Choroid plexus epithelial cell (primary cell): Measurements from ENCODE around the gene SWT1.
A peak's percentile ranks its signal among the peaks of the same experiment; 100 is the strongest.
"Not testable (repeated sequence)": the region's sequence is repeated elsewhere in the genome, so short reads cannot be mapped to it uniquely, and the experiment has no call there.

Experiments
- DNase-seq: peaks from one replicate; pipeline ENCODE4 v3.0.0-alpha.2; 2010; ENCODE audit warnings: low read depth
- H3K4me3 ChIP-seq: 2 replicates; pipeline ENCODE4 v1.5.1; 2011; ENCODE audit warnings: low read depth, mild to moderate bottlenecking, control low read depth, low read length, moderate library complexity
- CTCF ChIP-seq: conservative IDR thresholded peaks from 2 replicates; pipeline ENCODE4 v1.5.1; 2011; ENCODE audit warnings: low read depth, mild to moderate bottlenecking, control low read depth, inconsistent platforms, low read length, moderate library complexity

The SWT1 gene

DNA sequence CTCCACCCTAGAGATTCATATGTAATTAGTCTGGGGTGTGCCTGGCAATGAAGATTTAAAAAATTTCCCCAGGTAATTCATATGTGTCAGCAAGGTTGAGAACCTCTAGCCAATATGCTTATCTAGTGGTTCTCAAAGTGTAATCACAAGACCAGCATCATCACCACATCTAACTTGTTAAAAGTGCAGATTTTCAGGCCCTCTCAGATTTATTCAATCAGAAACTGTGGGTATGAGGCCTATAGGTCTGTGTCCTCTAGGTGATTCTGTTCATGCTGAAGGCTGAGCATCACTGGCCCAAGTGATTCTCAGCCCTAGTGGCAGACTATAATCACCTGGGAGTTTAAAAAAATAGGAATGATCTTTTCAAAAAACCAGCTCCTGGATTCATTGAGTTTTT is 75.9 kb downstream of the SWT1 start:
- no peak overlapping the region for H3K4me3 ChIP-seq

GRCh38 chr1:185234183-185234582 is 77.2 kb downstream of the SWT1 start:
- not testable (repeated sequence) for DNase-seq, H3K4me3 ChIP-seq

More for the DNA sequence above, 75.9 kb downstream of the SWT1 start:
- TF ChIP-seq CTCF, result no peak
- no peak for DNase-seq

DNA sequence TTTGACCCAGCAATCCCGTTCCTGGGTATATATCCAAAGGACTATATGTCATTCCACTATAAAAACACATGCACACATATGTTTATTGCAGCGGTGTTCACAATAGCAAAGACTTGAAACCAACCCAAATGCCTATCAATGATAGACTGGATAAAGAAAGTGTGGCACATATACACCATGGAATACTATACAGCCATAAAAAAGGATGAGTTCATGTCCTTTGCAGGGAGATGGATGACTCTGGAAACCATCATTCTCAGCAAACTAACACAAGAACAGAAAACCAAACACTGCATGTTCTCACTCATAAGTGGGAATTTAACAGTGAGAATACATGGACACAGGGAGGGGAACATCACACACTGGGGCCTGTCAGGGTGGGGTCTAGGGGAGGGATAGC is 80.2 kb downstream of the SWT1 start:
- H3K4me3 ChIP-seq, DNase-seq: not testable (repeated sequence)

DNA sequence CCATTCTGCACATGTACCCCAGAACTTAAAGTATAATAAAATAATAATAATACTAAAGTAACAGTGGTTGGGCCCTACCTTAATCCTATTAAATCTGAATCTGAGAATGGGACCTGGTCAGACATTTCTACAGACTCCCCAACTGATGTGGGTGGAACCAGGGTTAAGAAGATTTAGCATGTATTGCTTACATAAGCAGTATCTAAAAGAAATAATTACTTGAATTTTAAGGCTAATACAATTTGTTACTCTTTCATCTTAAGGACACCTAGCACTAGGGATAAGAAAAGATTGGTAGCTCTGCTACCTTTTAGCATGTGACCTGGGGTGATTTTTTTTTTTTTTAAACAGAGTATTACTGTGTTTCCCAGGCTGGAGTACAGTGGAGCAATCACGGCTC is 80.7 kb downstream of the SWT1 start:
- H3K4me3 ChIP-seq, result no peak overlapping the region
- TF ChIP-seq CTCF, result no peak
- no peak for DNase-seq

- H3K4me3 ChIP-seq, result no peak overlapping the region
- TF ChIP-seq CTCF, result peak; percentile 62
- DNase-seq, result peak; percentile 58
Observed at GRCh38 chr1:185238447-185238846, 81.5 kb downstream of the SWT1 start.

- TF ChIP-seq CTCF, result no peak
- no peak overlapping the region for H3K4me3 ChIP-seq
- DNase-seq, result no peak
Observed at GRCh38 chr1:185239861-185240260, 82.9 kb downstream of the SWT1 start.

DNA sequence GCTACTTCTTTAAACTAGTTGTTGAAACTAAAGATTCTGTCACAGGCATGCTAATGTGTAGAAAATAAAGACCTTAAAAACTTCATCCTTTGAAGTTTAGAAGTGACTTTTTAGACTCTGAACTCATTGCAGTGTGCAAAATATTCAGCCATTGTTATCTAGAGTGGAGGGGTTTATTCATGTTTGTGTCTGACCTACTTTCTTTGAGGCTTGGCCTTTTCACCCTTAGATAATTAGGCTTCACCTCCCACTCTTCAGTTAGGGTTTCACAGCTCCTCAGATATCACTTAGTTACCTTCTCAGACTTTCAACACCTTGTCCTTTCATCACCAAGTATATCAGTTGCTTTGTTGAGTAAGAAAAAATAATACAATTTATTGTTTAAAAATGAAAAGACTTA is 84.2 kb downstream of the SWT1 start:
- no peak for TF ChIP-seq CTCF
- DNase-seq, result no peak
- no peak overlapping the region for H3K4me3 ChIP-seq

GRCh38 chr1:185244015-185244747 is 87.2 kb downstream of the SWT1 start:
- TF ChIP-seq CTCF, result no peak
- peak; percentile 71 for DNase-seq

More at GRCh38 chr1:185244015-185244747, 87.2 kb downstream of the SWT1 start:
- no peak overlapping the region for H3K4me3 ChIP-seq
